Spleen (tissue), 11 donors: Measurements from ENCODE around the gene AKAP11. TPM values are rescaled to one million over a fixed set of nuclear protein-coding genes. Genes with fewer than 3 reads are reported as not detected.

Experiments
- DNase-seq: peaks from one replicate; pipeline ENCODE4 v3.0.0-alpha.2; 2020
- H3K27ac ChIP-seq, 8 donors: fragments of 200-600 bp; sonication (generic) in 7 of 8; 1 replicate in 4 of 8; 2 replicates in 4 of 8; pipeline versions ENCODE4 v1.5.0 to v1.8.0; 2016 to 2021; ENCODE audit warnings: inconsistent platforms in 4 of 8, mild to moderate bottlenecking in 4 of 8, moderate library complexity in 1 of 8
- H3K27me3 ChIP-seq, 7 donors: fragments of 200-600 bp; sonication (generic) in 6 of 7; replicated peaks in 1 of 7; 1 replicate in 4 of 7; 2 replicates in 3 of 7; pipeline versions ENCODE4 v1.5.0 to v1.8.0; 2016 to 2021; ENCODE audit warnings: inconsistent platforms in 3 of 7, mild to moderate bottlenecking in 1 of 7
- H3K36me3 ChIP-seq, 6 donors: fragments of 200-600 bp; sonication (generic) in 5 of 6; 1 replicate in 4 of 6; 2 replicates in 2 of 6; pipeline versions ENCODE4 v1.5.0 to v1.8.0; 2016 to 2021; ENCODE audit warnings: inconsistent platforms in 2 of 6
- H3K4me1 ChIP-seq, 6 donors: fragments of 200-600 bp; sonication (generic) in 5 of 6; 1 replicate in 3 of 6; 2 replicates in 3 of 6; pipeline versions ENCODE4 v1.5.0 to v1.8.0; 2016 to 2021; ENCODE audit warnings: inconsistent platforms in 3 of 6
- H3K4me3 ChIP-seq, 8 donors: fragments of 200-600 bp; sonication (generic) in 7 of 8; 1 replicate in 4 of 8; 2 replicates in 4 of 8; pipeline versions ENCODE4 v1.5.0 to v1.8.0; 2016 to 2021; ENCODE audit warnings: inconsistent platforms in 4 of 8, mild to moderate bottlenecking in 4 of 8, moderate library complexity in 2 of 8
- H3K9me3 ChIP-seq, 8 donors: fragments of 200-600 bp; sonication (generic) in 7 of 8; 1 replicate in 4 of 8; 2 replicates in 4 of 8; pipeline versions ENCODE4 v1.5.0 to v1.8.0; 2016 to 2021; ENCODE audit warnings: inconsistent platforms in 4 of 8
- POLR2A ChIP-seq, 3 donors: fragments of 450-650 bp; IDR thresholded peaks; one replicate each; pipeline ENCODE4 v1.5.1; 2017; ENCODE audit warnings: antibody characterized with exemption in 3 of 3, mild to moderate bottlenecking in 1 of 3
- POLR2AphosphoS5 ChIP-seq, 3 donors: sonication (generic); formaldehyde crosslinking; IDR thresholded peaks; one replicate each; pipeline ENCODE4 v1.5.1; 2017; ENCODE audit warnings: antibody characterized with exemption in 3 of 3
- WGBS, 5 donors: extraction: QIAGEN DNeasy Blood & Tissue Kit in 3 of 5; methylation state at CpG; one replicate each; pipeline versions ENCODE4 v1.1.5 to v1.1.7; 2013 to 2018; 5-methylcytosine and 5-hydroxymethylcytosine counted together
- intact Hi-C: fragments of 100-400 bp; cut with DNase I; formaldehyde crosslinking; loops from one replicate; pipeline ENCODE4 v1.15.0; 2023; ENCODE audit warnings: low total_unique reads
- polyA plus RNA-seq, 3 donors: library from polyadenylated mRNA; stranded (reverse); fragments of 200-250 nt; gene quantifications; one replicate each; pipeline ENCODE4 v1.2.1, GENCODE V29; 2013
- total RNA-seq, 7 donors: library from RNA; depleted of rRNA in 3 of 7; stranded (reverse); fragments of >200 nt in 3 of 7; fragmentation: NEBNext Ultra II Directional in 4 of 7; extraction: Animal tissue kit (Norgen Biotek cat#: 25700) in 4 of 7; gene quantifications; one replicate each; pipeline versions ENCODE4 v1.1.0 to v1.2.1, GENCODE V29; 2016 to 2021
- TF ChIP-seq, protein P1 (sequence below), 11 experiments: fragments of 200-600 bp in 7 of 11; fragments of 450-650 bp in 4 of 11; sonication (generic) in 4 of 11; IDR thresholded peaks in 8 of 11; conservative IDR thresholded peaks in 3 of 11; 1 replicate in 7 of 11; 2 replicates in 4 of 11; pipeline versions ENCODE4 v1.4.0 to v1.8.0; 2016 to 2021; ENCODE audit warnings: antibody characterized with exemption in 11 of 11, inconsistent platforms in 4 of 11, mild to moderate bottlenecking in 1 of 11
- donor health status: healthy with polysubstance abuse.
- donor health status: DM: no; HTN: no; CAD: no; lungs with moderate emphysema.
- donor health status: DM: no; HTN: no; CAD: no.
- donor health status: Bipolar disorder and iron deficiency.
- donor health status: healthy.
- donor health status: DM: no; HTN: no; CAD: no.
- donor health status: DM: yes; HTN: yes; CAD: no.

AKAP11 gene
- total and polyA plus RNA-seq, 10 donors, result 9.4 to 43.5 (median 37.3) TPM

GRCh38 chr13:42239161-42239560, 32.8 kb upstream of the AKAP11 start:
- Histone ChIP-seq H3K27me3 (no peaks in the 10 kb centered on the region), H3K9me3 (no peaks in the 10 kb centered on the region), H3K4me1 (no peaks in the 10 kb centered on the region), H3K27ac (no peak overlapping the region), H3K4me3 (no peak overlapping the region), H3K36me3 (no peaks in the 10 kb centered on the region)
- intact Hi-C loops, result no loop called here
- no peak for DNase-seq
- 92 to 98% (median 96%) methylated on average over 1 of the region's 1 CpG for WGBS, 5 donors
- no peak for TF ChIP-seq POLR2A (IDR thresholded peaks at IDR 0.05)
- TF ChIP-seq POLR2AphosphoS5 (IDR thresholded peaks at IDR 0.05), result no peak
- TF ChIP-seq, protein P1, sequence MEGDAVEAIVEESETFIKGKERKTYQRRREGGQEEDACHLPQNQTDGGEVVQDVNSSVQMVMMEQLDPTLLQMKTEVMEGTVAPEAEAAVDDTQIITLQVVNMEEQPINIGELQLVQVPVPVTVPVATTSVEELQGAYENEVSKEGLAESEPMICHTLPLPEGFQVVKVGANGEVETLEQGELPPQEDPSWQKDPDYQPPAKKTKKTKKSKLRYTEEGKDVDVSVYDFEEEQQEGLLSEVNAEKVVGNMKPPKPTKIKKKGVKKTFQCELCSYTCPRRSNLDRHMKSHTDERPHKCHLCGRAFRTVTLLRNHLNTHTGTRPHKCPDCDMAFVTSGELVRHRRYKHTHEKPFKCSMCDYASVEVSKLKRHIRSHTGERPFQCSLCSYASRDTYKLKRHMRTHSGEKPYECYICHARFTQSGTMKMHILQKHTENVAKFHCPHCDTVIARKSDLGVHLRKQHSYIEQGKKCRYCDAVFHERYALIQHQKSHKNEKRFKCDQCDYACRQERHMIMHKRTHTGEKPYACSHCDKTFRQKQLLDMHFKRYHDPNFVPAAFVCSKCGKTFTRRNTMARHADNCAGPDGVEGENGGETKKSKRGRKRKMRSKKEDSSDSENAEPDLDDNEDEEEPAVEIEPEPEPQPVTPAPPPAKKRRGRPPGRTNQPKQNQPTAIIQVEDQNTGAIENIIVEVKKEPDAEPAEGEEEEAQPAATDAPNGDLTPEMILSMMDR (IDR thresholded peaks at IDR 0.05 in 8 of 11, conservative IDR thresholded peaks at IDR 0.05 in 3 of 11), result no peak

DNA sequence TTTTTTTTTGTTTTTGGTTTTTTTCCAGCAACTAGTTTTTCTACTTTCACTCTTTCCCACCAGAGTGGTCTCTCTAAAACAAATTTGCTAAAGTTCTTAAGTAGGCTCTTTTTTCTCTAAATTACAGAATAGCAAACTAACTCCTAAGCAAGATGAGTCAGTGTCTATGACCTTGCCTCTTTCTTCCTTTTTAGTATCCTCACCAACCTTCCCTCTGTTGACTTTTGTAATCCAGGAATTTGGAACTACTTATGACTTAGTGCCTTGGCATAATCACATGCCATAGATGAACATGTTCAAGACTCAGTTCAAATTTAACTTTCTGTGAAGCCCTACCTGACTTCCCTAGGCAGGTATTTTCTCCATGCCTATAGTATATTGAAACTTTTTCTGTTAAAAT, 32.3 kb upstream of the AKAP11 start:
- DNase-seq, result no peak
- TF ChIP-seq POLR2AphosphoS5 (IDR thresholded peaks at IDR 0.05) (no peak), POLR2A (IDR thresholded peaks at IDR 0.05) (no peak)
- TF ChIP-seq, protein P1 (IDR thresholded peaks at IDR 0.05 in 8 of 11, conservative IDR thresholded peaks at IDR 0.05 in 3 of 11), result no peak
- intact Hi-C loops, result no loop called here

DNA sequence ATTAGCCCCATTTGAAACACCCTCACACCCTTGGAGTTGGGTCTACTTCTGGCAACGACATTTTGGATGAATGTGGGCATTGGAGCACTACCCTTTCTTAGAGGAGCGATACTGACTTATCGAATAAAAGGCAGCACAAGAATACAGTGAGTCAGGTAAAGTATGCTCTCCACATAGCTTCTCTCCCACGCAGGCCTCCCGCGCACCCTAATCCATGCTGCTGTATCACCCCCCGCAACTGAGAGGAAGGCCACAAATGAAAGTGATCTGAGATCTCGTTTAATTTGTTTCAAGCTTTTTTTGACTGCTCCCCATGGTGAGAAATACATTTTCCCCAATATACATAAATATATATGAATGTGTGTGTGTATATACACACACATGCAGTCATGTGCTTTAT, 25.4 kb upstream of the AKAP11 start:
- no peak overlapping the region for H3K4me3 ChIP-seq
- intact Hi-C loops, result loop anchor here (2.0 kb wide), 1 partner anchor 32 kb away; no protein-coding TSS in a partner anchor
- no peaks in the 10 kb centered on the region for H3K36me3 ChIP-seq
- no peaks in the 10 kb centered on the region for H3K9me3 ChIP-seq
- no peak for DNase-seq
- no peaks in the 10 kb centered on the region for H3K4me1 ChIP-seq
- H3K27ac ChIP-seq, result no peak overlapping the region
- TF ChIP-seq, protein P1 (IDR thresholded peaks at IDR 0.05 in 8 of 11, conservative IDR thresholded peaks at IDR 0.05 in 3 of 11), result no peak
- TF ChIP-seq POLR2A (IDR thresholded peaks at IDR 0.05) (no peak), POLR2AphosphoS5 (IDR thresholded peaks at IDR 0.05) (no peak)
- no peaks in the 10 kb centered on the region for H3K27me3 ChIP-seq
- WGBS, 5 donors, result 89 to 97% (median 95%) methylated on average over 8 of the region's 8 CpGs

More for the DNA sequence above, 32.3 kb upstream of the AKAP11 start:
- H3K27me3 ChIP-seq, result no peaks in the 10 kb centered on the region
- H3K27ac ChIP-seq, result no peak overlapping the region
- no peaks in the 10 kb centered on the region for H3K36me3 ChIP-seq
- no peaks in the 10 kb centered on the region for H3K9me3 ChIP-seq
- H3K4me1 ChIP-seq, result no peaks in the 10 kb centered on the region
- no peak overlapping the region for H3K4me3 ChIP-seq

- TF ChIP-seq, protein P1 (IDR thresholded peaks at IDR 0.05 in 8 of 11, conservative IDR thresholded peaks at IDR 0.05 in 3 of 11), result no peak
- no peak for TF ChIP-seq POLR2A (IDR thresholded peaks at IDR 0.05)
- no peak for TF ChIP-seq POLR2AphosphoS5 (IDR thresholded peaks at IDR 0.05)
These were observed 24.1 kb upstream of the AKAP11 start for GRCh38 chr13:42247883-42248282.

More at GRCh38 chr13:42247883-42248282, 24.1 kb upstream of the AKAP11 start:
- intact Hi-C loops, result loop anchor here (2.0 kb wide), 1 partner anchor 33 kb away; no protein-coding TSS in a partner anchor
- Histone ChIP-seq H3K36me3 (no peaks in the 10 kb centered on the region), H3K4me3 (no peak overlapping the region), H3K9me3 (no peaks in the 10 kb centered on the region), H3K4me1 (no peaks in the 10 kb centered on the region), H3K27ac (no peak overlapping the region), H3K27me3 (no peaks in the 10 kb centered on the region)
- WGBS, 5 donors, result 45 to 95% (median 92%) methylated on average over 2 of the region's 2 CpGs
- no peak for DNase-seq
